Measurements from ENCODE around the gene PALM.

GRCh38 chr19:791007-791566 is 82.4 kb downstream of the PALM start:
- TF ChIP-seq, protein P1, sequence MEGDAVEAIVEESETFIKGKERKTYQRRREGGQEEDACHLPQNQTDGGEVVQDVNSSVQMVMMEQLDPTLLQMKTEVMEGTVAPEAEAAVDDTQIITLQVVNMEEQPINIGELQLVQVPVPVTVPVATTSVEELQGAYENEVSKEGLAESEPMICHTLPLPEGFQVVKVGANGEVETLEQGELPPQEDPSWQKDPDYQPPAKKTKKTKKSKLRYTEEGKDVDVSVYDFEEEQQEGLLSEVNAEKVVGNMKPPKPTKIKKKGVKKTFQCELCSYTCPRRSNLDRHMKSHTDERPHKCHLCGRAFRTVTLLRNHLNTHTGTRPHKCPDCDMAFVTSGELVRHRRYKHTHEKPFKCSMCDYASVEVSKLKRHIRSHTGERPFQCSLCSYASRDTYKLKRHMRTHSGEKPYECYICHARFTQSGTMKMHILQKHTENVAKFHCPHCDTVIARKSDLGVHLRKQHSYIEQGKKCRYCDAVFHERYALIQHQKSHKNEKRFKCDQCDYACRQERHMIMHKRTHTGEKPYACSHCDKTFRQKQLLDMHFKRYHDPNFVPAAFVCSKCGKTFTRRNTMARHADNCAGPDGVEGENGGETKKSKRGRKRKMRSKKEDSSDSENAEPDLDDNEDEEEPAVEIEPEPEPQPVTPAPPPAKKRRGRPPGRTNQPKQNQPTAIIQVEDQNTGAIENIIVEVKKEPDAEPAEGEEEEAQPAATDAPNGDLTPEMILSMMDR (IDR thresholded peaks at IDR 0.05) = no peak
- no peak for TF ChIP-seq POLR2A (IDR thresholded peaks at IDR 0.05)
- no peak for TF ChIP-seq POLR2AphosphoS5 (IDR thresholded peaks at IDR 0.05)
